HPDE6-E6E7 (cell line): Measurements from ENCODE around the gene PTGER3.

ENCODE experiments used
- DNase-seq: peaks from one replicate; pipeline ENCODE4 v3.0.0; 2011; ENCODE audit warnings: missing footprints; ENCODE audit errors: extremely low spot score

PTGER3 gene

GRCh38 chr1:71047635-71048607 lies at the start of gene PTGER3:
TSS of gene PTGER3 (minus strand) at chr1:71047816. CDS start at chr1:71047577, 239 bp downstream.
- no peak for DNase-seq

- DNase-seq = no peak
Observed at GRCh38 chr1:71094913-71095312, 47.3 kb upstream of the PTGER3 start.

- DNase-seq = no peak
Observed at GRCh38 chr1:71093938-71094337, 46.3 kb upstream of the PTGER3 start.

DNA sequence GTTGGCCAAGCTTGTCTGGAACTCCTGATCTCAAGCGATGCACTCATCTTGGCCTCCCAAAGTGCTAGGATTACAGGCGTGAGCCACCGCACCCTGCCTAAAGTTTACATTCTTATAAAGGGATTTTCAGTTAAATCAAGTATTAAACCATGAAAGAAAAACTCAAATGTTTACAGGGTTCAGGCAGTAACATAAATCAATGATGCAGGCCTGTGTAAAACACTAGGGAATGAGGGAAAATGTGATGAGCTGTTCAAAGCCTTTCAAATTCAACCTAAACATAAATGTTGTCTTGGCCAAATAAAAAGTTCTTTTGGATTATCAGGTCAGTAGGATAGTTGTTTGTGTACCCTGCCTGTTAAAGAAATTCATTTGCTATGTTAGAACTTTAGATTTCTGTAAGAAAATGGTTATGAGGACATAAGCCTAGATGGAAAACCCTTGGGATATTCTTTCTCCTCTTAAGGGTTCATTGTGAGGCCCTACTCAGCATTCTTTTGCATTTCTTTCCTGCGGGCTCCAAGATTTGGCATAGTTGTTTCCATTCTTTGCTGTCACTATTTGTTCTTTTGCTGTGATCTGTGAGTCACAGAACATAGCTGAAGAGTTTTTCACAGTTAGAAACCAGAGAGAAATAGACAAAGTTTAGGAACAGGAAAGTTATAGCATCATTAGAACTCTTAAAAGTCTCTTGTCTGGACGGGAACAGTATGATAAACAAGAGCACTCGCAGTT lies 42.1 kb upstream of the PTGER3 start:
- no peak for DNase-seq

- DNase-seq = no peak
Observed at GRCh38 chr1:71088645-71089287, 41.1 kb upstream of the PTGER3 start.

DNA sequence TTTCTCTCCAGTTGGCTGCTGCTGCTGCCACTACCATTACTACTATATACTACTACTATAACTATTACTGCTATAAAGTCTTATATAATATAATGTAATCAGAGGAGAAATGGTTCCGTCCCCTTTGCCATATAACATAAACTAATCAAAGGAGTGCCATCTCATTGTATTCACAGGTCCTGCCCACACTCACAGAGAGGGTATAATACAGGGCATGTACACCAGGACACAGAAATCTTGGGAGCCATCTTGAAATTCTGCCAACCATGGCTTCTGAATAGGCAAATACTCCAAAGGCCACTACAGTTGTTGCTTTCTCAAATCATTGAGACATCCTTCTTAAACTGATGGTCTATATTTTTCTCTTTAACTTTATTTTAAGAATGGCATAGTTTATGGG lies 40.1 kb upstream of the PTGER3 start:
- no peak for DNase-seq

DNA sequence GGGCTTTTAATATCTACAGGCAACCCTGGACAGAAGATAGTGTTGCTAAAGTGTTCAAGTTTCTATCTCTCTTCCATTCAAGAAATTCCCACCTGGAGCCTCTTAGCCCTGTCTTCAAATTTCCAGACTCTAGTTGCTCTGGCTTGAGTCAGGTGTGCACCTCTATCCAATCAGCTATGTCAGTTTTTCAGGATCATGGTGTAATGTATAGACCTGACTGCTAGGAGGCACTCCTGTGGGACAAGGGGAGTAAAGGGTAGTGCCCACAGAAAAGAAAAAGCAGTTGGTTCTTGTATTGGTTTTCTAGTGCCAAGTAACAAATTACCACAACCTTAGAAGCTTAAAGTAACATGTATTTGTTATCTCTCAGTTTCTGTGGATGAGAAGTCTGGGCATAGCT lies 39.4 kb upstream of the PTGER3 start:
- DNase-seq = no peak

- peak; percentile 33 for DNase-seq
Observed at GRCh38 chr1:71086331-71086730, 38.7 kb upstream of the PTGER3 start.

GRCh38 chr1:71083271-71083670 lies 35.7 kb upstream of the PTGER3 start:
- no peak for DNase-seq

DNA sequence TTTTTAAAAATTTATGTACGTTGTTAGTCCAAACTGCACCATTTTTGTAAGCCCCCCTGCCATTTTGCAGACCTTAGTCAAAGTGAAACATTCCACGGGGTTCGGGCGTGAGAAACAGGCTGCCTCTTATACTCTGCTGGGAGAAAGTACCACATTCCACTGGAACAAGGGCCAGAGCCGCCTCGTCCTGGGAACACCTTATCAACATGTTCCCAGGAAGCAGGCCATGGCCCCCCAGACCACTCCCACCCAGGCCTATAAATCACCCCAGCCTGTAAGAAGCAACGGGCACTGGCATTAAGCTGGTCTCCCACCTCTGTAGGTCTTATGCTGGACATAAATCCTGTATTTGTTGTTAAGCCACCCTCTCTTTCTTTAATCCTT lies 34.1 kb upstream of the PTGER3 start:
- no peak for DNase-seq

- DNase-seq = peak; percentile 90
Observed at GRCh38 chr1:71080739-71081696, 33.4 kb upstream of the PTGER3 start, which contains the start of gene ZRANB2. TSS of gene ZRANB2 (minus strand) at chr1:71081035. CDS start at chr1:71080995, 40 bp downstream.

DNA sequence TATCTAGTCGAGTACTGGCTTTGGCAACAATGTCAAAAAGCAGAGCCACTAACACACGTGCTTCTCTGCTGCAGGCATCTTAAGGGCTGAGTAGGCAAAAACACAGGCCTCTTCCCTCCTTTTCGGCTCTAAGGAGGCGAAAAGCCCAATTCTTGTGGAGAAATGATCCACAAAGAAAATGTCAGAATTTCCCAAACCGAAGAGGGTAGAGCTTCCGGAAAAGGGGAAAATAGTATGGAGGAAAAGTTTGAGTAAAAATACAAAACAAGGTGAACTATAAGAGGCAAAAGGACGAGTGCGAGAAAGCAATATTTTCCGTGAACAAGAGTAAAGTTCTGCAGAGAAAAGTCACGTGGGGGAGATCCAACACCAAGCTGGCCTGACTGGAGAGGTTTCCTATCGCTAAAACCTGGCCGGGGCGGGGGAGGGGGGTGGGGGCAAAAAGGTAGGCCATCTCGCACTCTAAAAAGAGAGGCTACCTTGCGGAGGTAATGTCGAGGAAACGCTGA lies 32.7 kb upstream of the PTGER3 start:
- peak; percentile 22 for DNase-seq

DNA sequence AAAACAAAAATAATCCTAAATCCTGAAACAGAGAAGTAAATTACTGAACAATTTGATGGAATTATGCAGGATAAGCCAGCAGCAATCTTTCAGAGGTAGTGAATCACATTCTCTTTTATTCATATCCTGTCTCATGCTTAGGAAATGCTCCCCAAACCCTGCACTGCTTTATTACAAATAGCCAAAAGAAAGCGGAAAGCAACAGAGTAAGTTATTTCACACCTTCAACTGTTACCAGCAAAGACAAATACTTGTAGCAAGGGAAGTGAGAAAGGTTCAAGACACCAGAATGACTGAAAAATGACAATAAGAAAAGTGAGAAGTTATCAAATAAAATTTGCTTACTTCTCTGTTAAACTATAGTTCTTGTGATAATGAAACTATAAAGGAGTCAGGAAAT lies 27.1 kb upstream of the PTGER3 start:
- no peak for DNase-seq

DNA sequence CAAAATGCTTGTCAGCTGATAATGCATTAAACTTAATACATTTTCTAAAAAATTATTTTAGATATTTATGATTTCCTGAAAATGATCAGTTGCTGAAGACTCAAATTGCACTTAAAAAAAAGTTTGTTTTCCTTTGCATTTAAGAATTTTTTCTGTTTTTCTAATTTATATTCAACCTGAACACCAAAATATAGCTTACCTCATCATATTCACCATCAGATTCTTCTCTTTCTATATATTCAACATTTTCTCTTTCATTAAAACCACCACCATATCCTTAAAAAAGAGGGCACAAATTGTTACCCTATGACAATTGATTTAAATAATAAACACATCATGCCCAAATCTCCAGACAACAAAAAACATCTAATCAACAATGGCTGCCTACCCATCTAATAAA lies 24.7 kb upstream of the PTGER3 start:
- no peak for DNase-seq

DNA sequence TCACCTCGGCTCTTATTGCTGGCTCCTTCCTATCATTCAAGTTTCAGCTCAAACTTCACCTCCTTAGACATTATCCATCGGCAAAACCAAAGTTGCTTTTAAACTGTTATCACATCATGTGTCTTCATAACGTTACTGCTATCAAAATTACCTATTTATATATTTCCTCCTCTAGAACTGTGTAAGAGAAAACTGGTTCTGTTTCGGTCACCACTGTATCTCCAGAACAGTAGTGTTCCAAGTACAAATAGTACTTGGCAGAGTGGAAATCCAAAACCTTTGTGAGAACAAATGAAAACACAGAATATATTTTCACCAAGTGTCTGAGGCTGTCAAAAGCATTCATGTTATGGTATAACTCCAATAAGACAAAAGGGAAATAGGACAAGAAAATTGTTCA lies 24.1 kb upstream of the PTGER3 start:
- no peak for DNase-seq

DNA sequence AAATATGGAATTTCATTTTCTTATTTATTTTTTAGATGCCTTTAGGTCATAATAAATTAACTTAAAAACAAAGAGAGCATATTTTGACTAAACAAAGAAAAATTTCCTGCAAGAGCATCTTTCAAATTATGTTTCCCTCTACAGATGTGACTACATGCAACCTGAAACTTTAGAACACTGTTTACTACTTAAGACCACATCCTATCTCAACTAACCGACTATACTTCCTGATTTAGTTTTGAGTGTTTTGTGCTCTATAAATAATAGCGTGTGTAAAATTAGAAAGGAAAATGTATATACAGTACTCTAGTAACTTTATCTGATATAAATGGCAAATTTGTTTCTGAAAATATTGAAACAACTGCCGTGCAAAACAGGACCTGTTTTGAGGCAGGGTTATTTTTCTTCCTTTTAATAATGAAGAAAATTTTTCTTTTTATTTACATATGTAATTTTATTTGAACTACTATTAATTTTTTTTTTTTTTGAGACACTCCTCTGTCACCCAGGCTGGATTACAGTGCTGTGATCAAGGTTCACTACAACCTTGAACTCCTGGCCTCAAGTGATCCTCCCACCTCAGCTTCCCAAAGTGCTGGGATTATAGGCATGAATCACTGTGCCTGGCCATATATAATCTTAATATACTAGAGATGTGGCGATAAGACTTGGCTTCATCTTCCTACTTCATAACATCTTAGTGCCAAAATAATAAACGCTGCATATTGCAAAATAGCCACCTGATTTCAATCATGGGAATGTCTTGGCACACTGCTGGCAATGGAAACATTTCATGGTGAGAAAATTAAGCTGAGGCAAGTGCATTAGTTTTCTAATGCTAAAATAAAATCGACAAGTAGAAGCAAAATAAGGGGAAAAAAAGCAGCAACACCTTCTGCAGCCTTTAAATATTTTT lies 21.0 kb upstream of the PTGER3 start:
- no peak for DNase-seq

- no peak for DNase-seq
Observed at GRCh38 chr1:71054791-71055190, 7.2 kb upstream of the PTGER3 start.

DNA sequence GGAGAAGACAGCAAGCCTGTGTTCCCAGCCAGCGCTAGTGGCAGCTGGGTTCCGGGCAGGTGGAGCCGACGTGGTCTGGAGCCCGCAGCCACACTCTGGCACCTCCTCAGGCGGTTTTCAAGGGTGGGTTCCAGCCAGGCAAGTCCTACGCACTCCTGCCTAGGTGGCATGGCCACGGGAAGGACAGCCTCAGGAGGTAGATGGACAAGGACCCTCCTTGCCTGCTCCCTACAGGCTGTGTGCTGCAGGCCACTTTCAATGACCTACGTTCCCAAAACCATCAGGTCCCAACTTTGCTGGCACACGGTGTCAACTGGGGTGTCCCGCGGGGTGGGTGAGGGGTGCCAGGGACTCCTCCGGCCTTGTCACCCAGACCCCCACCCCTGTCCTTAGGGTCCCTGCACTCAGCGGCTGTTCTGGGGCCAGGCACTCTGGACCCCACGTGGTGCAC lies 6.7 kb upstream of the PTGER3 start:
- DNase-seq = no peak

GRCh38 chr1:71053758-71054157 lies 6.1 kb upstream of the PTGER3 start:
- DNase-seq = no peak

GRCh38 chr1:71053146-71053545 lies 5.5 kb upstream of the PTGER3 start:
- DNase-seq = no peak
